ENCODE measurements around the gene SMCO2.

The SMCO2 gene

GRCh38 chr12:27446436-27446835 lies at the start of gene SMCO2:
Gene SMCO2 (plus strand): TSS chr12:27446736. CDS start chr12:27470632, 23,896 bp downstream.
- Mint-ChIP-seq H3K4me3 (no peak within 1 kb of the TSS), H3K27ac (no peak within 1 kb of the TSS), H3K9me3 (no peaks in the 10 kb centered on the region), H3K36me3 (peaks cover 2% of the 10 kb centered on the region), H3K4me1 (no peaks in the 10 kb centered on the region), H3K27me3 (no peaks in the 10 kb centered on the region)

- Mint-ChIP-seq H3K4me3 (no peak overlapping the region), H3K27ac (no peak overlapping the region), H3K4me1 (no peaks in the 10 kb centered on the region), H3K27me3 (no peaks in the 10 kb centered on the region), H3K9me3 (no peaks in the 10 kb centered on the region), H3K36me3 (no peaks in the 10 kb centered on the region)
These were observed 48.1 kb upstream of the SMCO2 start for GRCh38 chr12:27398466-27398865.

GRCh38 chr12:27399074-27399473 lies 47.5 kb upstream of the SMCO2 start:
- Mint-ChIP-seq H3K4me3 (no peak overlapping the region), H3K27me3 (no peaks in the 10 kb centered on the region), H3K4me1 (no peaks in the 10 kb centered on the region), H3K27ac (no peak overlapping the region), H3K9me3 (no peaks in the 10 kb centered on the region), H3K36me3 (no peaks in the 10 kb centered on the region)

GRCh38 chr12:27400856-27401354 lies 45.6 kb upstream of the SMCO2 start:
- H3K4me3 Mint-ChIP-seq: no peak overlapping the region
- H3K27ac Mint-ChIP-seq: no peak overlapping the region
- H3K36me3 Mint-ChIP-seq: no peaks in the 10 kb centered on the region
- no peaks in the 10 kb centered on the region for H3K4me1 Mint-ChIP-seq
- peaks cover 4% of the 10 kb centered on the region for H3K9me3 Mint-ChIP-seq
- H3K27me3 Mint-ChIP-seq: peaks cover 3% of the 10 kb centered on the region

GRCh38 chr12:27412047-27412446 lies 34.5 kb upstream of the SMCO2 start:
- Mint-ChIP-seq H3K4me1 (no peaks in the 10 kb centered on the region), H3K4me3 (no peak overlapping the region), H3K36me3 (no peaks in the 10 kb centered on the region), H3K27me3 (peaks cover 3% of the 10 kb centered on the region), H3K27ac (no peak overlapping the region), H3K9me3 (no peaks in the 10 kb centered on the region)

GRCh38 chr12:27422697-27423096 lies 23.8 kb upstream of the SMCO2 start:
- no peaks in the 10 kb centered on the region for H3K4me1 Mint-ChIP-seq
- H3K9me3 Mint-ChIP-seq: no peaks in the 10 kb centered on the region
- no peak overlapping the region for H3K4me3 Mint-ChIP-seq
- no peaks in the 10 kb centered on the region for H3K36me3 Mint-ChIP-seq
- no peaks in the 10 kb centered on the region for H3K27me3 Mint-ChIP-seq
- no peak overlapping the region for H3K27ac Mint-ChIP-seq

- Mint-ChIP-seq H3K36me3 (no peaks in the 10 kb centered on the region), H3K27ac (no peak overlapping the region), H3K4me3 (no peak overlapping the region), H3K4me1 (no peaks in the 10 kb centered on the region), H3K27me3 (no peaks in the 10 kb centered on the region), H3K9me3 (no peaks in the 10 kb centered on the region)
These were observed 21.8 kb upstream of the SMCO2 start for GRCh38 chr12:27424631-27425230.

- Mint-ChIP-seq H3K27me3 (no peaks in the 10 kb centered on the region), H3K27ac (no peak overlapping the region), H3K9me3 (no peaks in the 10 kb centered on the region), H3K36me3 (no peaks in the 10 kb centered on the region), H3K4me3 (no peak overlapping the region), H3K4me1 (no peaks in the 10 kb centered on the region)
These were observed 21.2 kb upstream of the SMCO2 start for GRCh38 chr12:27425306-27425705.

GRCh38 chr12:27426743-27427487 lies 19.6 kb upstream of the SMCO2 start:
- Mint-ChIP-seq H3K27me3 (no peaks in the 10 kb centered on the region), H3K9me3 (no peaks in the 10 kb centered on the region), H3K4me3 (no peak overlapping the region)

GRCh38 chr12:27427824-27428223 lies 18.7 kb upstream of the SMCO2 start:
- no peaks in the 10 kb centered on the region for H3K27me3 Mint-ChIP-seq
- H3K27ac Mint-ChIP-seq: no peak overlapping the region
- no peaks in the 10 kb centered on the region for H3K9me3 Mint-ChIP-seq
- H3K4me3 Mint-ChIP-seq: no peak overlapping the region
- H3K36me3 Mint-ChIP-seq: no peaks in the 10 kb centered on the region
- no peaks in the 10 kb centered on the region for H3K4me1 Mint-ChIP-seq

More at GRCh38 chr12:27426743-27427487, 19.6 kb upstream of the SMCO2 start:
- Mint-ChIP-seq H3K36me3 (no peaks in the 10 kb centered on the region), H3K4me1 (no peaks in the 10 kb centered on the region), H3K27ac (no peak overlapping the region)

- no peaks in the 10 kb centered on the region for H3K27me3 Mint-ChIP-seq
- H3K4me1 Mint-ChIP-seq: no peaks in the 10 kb centered on the region
- no peaks in the 10 kb centered on the region for H3K9me3 Mint-ChIP-seq
- no peaks in the 10 kb centered on the region for H3K36me3 Mint-ChIP-seq
- H3K27ac Mint-ChIP-seq: no peak overlapping the region
- no peak overlapping the region for H3K4me3 Mint-ChIP-seq
These were observed 18.1 kb upstream of the SMCO2 start for GRCh38 chr12:27428466-27428865.

GRCh38 chr12:27429606-27430005 lies 16.9 kb upstream of the SMCO2 start:
- Mint-ChIP-seq H3K36me3 (no peaks in the 10 kb centered on the region), H3K9me3 (no peaks in the 10 kb centered on the region), H3K27me3 (no peaks in the 10 kb centered on the region), H3K4me1 (no peaks in the 10 kb centered on the region), H3K27ac (no peak overlapping the region), H3K4me3 (no peak overlapping the region)

- H3K4me1 Mint-ChIP-seq: peaks cover 7% of the 10 kb centered on the region
These were observed 15.4 kb upstream of the SMCO2 start for GRCh38 chr12:27431185-27431584.

GRCh38 chr12:27434673-27435565 lies 11.6 kb upstream of the SMCO2 start:
- Mint-ChIP-seq H3K27ac (no peak overlapping the region), H3K27me3 (peaks cover 4% of the 10 kb centered on the region), H3K4me1 (peaks cover 7% of the 10 kb centered on the region), H3K9me3 (no peaks in the 10 kb centered on the region), H3K4me3 (no peak overlapping the region), H3K36me3 (no peaks in the 10 kb centered on the region)

More at GRCh38 chr12:27431185-27431584, 15.4 kb upstream of the SMCO2 start:
- no peak overlapping the region for H3K27ac Mint-ChIP-seq
- H3K27me3 Mint-ChIP-seq: no peaks in the 10 kb centered on the region
- no peaks in the 10 kb centered on the region for H3K9me3 Mint-ChIP-seq
- H3K4me3 Mint-ChIP-seq: no peak overlapping the region
- no peaks in the 10 kb centered on the region for H3K36me3 Mint-ChIP-seq

- Mint-ChIP-seq H3K36me3 (no peaks in the 10 kb centered on the region), H3K4me3 (no peak overlapping the region), H3K27me3 (peaks cover 4% of the 10 kb centered on the region), H3K27ac (no peak overlapping the region), H3K4me1 (peaks cover 7% of the 10 kb centered on the region), H3K9me3 (no peaks in the 10 kb centered on the region)
These were observed 10.5 kb upstream of the SMCO2 start for GRCh38 chr12:27436029-27436428.

- H3K27ac Mint-ChIP-seq: no peak overlapping the region
- H3K9me3 Mint-ChIP-seq: no peaks in the 10 kb centered on the region
- H3K4me3 Mint-ChIP-seq: no peak overlapping the region
- H3K27me3 Mint-ChIP-seq: peaks cover 4% of the 10 kb centered on the region
- H3K36me3 Mint-ChIP-seq: no peaks in the 10 kb centered on the region
- H3K4me1 Mint-ChIP-seq: peaks cover 7% of the 10 kb centered on the region
These were observed 9.8 kb upstream of the SMCO2 start for GRCh38 chr12:27436768-27437167.

All from activated naive CD4-positive, alpha-beta T cell treated with anti-CD3 and anti-CD28 coated beads, Interleukin-2, amount 50 U/mL, for 24 hours (primary cell).